ENCODE data around the gene HMGN1.

Gene HMGN1

DNA sequence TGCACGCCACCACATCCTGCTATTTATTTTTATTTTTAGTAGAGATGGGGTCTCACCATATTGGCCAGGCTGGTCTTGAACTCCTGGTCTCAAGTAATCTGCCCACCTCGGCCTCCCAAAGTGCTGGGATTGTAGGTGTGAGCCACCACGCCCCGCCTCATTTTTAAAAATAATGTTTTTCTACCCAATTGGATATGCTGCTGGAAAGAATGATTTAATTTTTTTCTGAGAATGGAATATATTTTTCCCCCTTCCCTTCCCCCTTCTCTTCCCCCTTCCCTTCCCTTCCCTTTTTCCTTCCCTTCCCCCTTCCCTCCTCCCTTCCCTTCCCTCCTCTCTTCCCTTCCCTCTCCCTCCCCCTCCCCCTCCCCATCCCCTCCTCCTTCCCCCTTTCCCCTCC is 17.7 kb upstream of the HMGN1 start:
- TF ChIP-seq, protein P1, sequence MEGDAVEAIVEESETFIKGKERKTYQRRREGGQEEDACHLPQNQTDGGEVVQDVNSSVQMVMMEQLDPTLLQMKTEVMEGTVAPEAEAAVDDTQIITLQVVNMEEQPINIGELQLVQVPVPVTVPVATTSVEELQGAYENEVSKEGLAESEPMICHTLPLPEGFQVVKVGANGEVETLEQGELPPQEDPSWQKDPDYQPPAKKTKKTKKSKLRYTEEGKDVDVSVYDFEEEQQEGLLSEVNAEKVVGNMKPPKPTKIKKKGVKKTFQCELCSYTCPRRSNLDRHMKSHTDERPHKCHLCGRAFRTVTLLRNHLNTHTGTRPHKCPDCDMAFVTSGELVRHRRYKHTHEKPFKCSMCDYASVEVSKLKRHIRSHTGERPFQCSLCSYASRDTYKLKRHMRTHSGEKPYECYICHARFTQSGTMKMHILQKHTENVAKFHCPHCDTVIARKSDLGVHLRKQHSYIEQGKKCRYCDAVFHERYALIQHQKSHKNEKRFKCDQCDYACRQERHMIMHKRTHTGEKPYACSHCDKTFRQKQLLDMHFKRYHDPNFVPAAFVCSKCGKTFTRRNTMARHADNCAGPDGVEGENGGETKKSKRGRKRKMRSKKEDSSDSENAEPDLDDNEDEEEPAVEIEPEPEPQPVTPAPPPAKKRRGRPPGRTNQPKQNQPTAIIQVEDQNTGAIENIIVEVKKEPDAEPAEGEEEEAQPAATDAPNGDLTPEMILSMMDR (IDR thresholded peaks at IDR 0.05), result no peak
- no peak for DNase-seq (ENCODE audit: low spot score)
- no peak overlapping the region for H3K27ac ChIP-seq
- H3K4me3 ChIP-seq, result no peak overlapping the region

DNA sequence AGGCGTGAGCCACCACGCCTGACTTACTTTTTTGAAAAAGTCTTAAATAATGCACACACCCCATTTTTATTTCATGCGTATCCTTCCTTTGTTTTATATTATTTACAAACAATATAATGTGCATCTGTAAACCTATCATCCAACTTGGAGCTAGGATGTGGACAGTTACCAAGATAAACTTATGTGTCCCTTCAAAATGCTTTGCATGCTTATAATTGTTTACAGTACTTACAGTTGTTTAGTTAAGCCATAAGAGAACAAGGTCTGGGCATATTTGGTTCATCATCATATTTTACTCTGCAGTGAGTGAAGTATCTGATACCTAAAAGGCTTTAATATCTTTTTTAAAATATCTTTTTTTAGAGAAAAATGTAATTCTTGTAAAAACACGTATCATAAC is 16.1 kb upstream of the HMGN1 start:
- H3K27ac ChIP-seq, result no peak overlapping the region
- TF ChIP-seq, protein P1 (IDR thresholded peaks at IDR 0.05), result no peak

DNA sequence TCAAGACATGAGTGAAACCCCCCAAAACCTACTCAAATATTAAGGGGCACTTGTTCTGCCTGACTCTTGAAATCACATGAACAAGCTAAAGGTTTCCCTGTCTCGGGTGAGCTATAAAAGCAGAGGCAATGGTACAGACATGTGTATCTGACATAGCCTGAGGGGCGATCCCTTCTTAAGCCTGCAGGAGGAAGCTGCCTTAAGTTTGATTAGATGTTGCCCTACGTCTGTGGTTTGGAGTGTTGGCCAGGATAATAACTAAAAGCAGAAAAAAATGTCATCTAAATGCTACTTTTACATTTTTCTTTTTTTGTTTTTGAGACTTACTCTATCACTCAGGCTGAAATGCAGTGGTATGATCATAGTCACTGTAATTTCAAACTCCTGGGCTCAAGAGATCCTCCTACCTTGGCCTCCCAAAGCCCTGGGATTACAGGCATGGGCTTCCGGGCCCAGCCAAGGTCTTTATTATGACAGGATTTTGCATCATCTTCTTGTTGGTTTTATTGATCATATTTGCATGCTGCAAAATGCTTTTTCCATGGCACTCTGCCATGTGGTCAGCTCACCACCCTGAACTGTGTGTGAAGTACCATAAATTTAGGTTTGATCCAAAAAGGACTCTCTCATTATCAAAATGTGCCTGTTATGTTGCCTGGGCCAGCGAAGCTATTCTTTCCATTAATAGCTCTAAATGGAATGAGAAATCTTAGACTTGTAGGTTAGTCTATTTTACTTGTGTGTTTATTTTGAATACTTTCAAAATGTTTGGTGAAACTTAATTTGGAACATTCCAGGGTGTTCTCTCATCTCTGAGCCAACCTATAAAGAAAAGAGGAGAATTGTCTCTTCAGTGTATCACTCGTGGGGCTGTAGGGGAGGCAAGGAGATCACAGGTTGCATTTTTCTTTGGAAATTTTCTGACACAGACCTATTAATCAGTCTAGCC is 15.0 kb upstream of the HMGN1 start:
- Histone ChIP-seq H3K4me3 (no peak overlapping the region), H3K27ac (no peak overlapping the region)
- TF ChIP-seq, protein P1 (IDR thresholded peaks at IDR 0.05), result no peak
- DNase-seq (ENCODE audit: low spot score), result no peak

More for the DNA sequence above, 16.1 kb upstream of the HMGN1 start:
- H3K4me3 ChIP-seq, result no peak overlapping the region
- DNase-seq (ENCODE audit: low spot score), result no peak

DNA sequence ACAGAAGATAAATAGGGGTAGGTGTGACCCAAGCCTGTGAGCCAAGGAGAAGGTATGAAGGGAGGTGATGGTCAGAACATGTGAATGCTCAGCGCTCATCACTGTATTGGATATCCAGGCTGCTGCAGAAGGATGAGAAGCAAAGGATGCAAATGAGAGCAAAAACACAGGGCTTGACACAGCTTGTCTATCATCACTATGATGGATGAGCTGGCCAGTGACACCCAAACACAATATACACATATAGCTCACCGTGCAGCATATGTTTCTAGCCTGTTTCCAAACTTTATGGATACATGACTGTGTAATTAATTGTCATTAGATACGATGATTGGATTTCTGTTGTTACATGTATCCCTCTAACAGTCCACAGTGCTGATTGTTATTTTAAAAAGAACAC is 13.8 kb upstream of the HMGN1 start:
- TF ChIP-seq, protein P1 (IDR thresholded peaks at IDR 0.05), result no peak
- no peak for DNase-seq (ENCODE audit: low spot score)
- Histone ChIP-seq H3K4me3 (no peak overlapping the region), H3K27ac (no peak overlapping the region)

DNA sequence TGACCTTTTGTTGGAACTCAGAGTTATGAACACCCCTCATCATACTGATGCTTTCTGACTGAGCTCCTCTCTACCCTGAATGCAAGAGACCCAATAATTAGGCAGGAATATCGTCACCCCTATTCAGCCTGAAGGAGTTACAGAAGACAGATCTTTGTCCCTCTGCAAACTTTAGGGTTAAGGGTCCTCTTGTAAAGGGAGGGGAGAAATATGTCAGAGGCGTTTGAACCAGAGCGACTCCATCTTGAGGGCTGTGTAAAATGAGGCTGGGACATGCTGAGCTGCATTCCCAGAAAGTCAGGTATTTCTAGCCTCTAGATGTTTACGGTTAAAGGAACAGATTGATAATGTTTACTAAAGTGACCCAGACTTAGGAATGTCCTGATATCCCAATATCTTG is 10.5 kb upstream of the HMGN1 start:
- Histone ChIP-seq H3K4me3 (no peak overlapping the region), H3K27ac (no peak overlapping the region)
- no peak for DNase-seq (ENCODE audit: low spot score)
- TF ChIP-seq, protein P1 (IDR thresholded peaks at IDR 0.05), result no peak

DNA sequence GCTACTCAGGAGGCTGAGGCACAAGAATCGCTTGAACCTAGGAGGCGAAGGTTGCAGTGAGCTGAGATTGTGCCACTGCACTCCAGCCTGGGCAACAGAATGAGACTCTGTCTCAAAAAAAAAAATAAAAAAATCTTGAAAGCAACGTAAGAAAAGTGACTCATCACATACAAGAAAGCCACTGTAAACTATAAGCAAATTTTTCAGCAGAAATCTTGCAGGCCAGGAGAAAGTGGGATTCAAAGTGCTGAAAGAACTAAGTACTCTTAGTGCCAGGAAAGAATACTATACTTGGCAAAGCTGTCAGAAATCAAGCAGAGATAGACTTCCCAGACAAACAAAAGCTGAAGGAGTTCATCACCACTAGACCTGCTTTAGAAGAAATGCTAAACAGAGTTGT is 4.4 kb upstream of the HMGN1 start:
- Histone ChIP-seq H3K27ac (no peak overlapping the region), H3K4me3 (no peak overlapping the region)
- TF ChIP-seq, protein P1 (IDR thresholded peaks at IDR 0.05), result no peak
- no peak for DNase-seq (ENCODE audit: low spot score)

Measured in coronary artery (tissue), 2 donors.